HG02571 (cell line): ENCODE results near the gene CLVS2.

Experiments
- ATAC-seq: cut with Tn5 transposase; IDR thresholded peaks from one replicate; pipeline ENCODE4 v1.9.1; 2021; ENCODE audit warnings: mild to moderate bottlenecking, moderate library complexity; ENCODE audit not compliant: unreplicated experiment

Gene CLVS2

DNA sequence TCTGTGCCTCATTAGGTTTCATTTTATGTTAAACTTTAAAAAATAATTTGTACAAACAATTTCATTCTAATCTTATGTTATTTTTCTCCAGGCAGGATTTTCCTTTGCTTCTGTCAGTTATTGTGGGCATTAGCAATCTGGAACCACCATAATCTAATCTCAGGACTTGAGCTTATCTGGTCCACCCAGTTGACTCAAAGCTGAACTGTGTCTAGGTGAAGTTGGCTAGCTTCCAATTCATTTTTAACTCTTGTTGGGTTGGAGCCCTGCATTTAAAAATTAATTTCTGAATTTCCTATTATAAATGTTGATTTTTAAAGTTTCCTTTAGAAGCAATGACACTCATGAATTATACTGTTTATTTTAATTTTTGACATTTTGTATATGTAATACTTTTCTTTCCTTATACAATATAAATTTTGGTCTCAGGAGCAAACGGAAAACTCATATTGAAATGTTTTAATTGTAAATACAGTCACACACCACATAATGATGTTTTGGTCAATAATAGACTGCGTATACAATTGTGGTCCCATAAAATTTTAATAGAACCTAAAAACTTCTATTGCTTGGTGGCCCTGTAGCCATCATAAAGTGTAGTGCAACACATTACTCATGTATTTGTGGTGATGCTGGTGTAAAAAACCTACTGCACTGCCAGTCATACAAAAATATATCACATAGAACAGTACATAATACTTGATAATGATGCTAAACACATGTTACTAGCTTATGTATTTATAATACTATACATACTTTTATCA, 121.3 kb downstream of the CLVS2 start:
- ATAC-seq: no peak

DNA sequence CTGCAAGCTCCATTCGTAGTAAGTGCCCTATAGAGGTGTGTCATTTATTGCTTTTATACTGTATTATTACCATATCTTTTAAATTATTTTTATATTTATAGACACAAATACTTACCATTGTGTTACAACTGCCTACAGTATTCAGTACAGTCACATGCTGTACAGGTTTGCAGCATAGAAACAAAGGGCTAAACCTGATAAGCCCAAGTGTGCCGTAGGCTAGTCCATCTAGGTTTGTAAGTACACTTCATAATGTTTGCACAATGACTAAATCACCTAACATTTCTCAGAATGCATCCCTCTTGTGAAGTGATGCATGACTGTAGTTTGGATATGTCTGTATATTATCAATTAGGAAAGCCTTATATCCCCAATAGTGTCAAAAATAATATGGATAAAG, 122.8 kb downstream of the CLVS2 start:
- no peak for ATAC-seq
